C1 segment of cervical spinal cord (tissue), 14 donors: ENCODE measurements around the gene AHRR.

ENCODE experiments used
- DNase-seq, 14 donors: peaks; one replicate each; lab custom pipeline; 2025; lab: John Stamatoyannopoulos, UW

AHRR gene

GRCh38 chr5:345404-346195 is 24.1 kb downstream of the AHRR start:
- DNase-seq = no peak

- no peak for DNase-seq
These were observed 24.9 kb downstream of the AHRR start for GRCh38 chr5:346229-346935.

- no peak for DNase-seq
These were observed 26.3 kb downstream of the AHRR start for GRCh38 chr5:347712-348284.

GRCh38 chr5:348726-349125 is 27.2 kb downstream of the AHRR start:
- no peak for DNase-seq

- no peak for DNase-seq
These were observed 28.8 kb downstream of the AHRR start for GRCh38 chr5:350355-350754.

GRCh38 chr5:351084-351920 is 29.8 kb downstream of the AHRR start:
- DNase-seq = no peak

GRCh38 chr5:351921-352245 is 30.4 kb downstream of the AHRR start:
- DNase-seq = no peak

- no peak for DNase-seq
These were observed 31.4 kb downstream of the AHRR start for GRCh38 chr5:352639-353611.

GRCh38 chr5:353612-354580 is 32.4 kb downstream of the AHRR start:
- DNase-seq = no peak

GRCh38 chr5:354581-355378 is 33.3 kb downstream of the AHRR start:
- no peak for DNase-seq

GRCh38 chr5:355379-355935 is 33.9 kb downstream of the AHRR start:
- no peak for DNase-seq

- DNase-seq = no peak
These were observed 34.4 kb downstream of the AHRR start for GRCh38 chr5:355958-356357.

- DNase-seq = no peak
These were observed 37.9 kb downstream of the AHRR start for GRCh38 chr5:359301-359897.

GRCh38 chr5:360257-361027 is 38.9 kb downstream of the AHRR start:
- no peak for DNase-seq

- DNase-seq = no peak
These were observed 40.7 kb downstream of the AHRR start for GRCh38 chr5:362189-362588.

- no peak for DNase-seq
These were observed 41.7 kb downstream of the AHRR start for GRCh38 chr5:362978-363765.

- no peak for DNase-seq
These were observed 43.0 kb downstream of the AHRR start for GRCh38 chr5:364497-364896.
